H1 (cell line): ENCODE results near the gene ANKS1B. TPM values are rescaled to one million over a fixed set of nuclear protein-coding genes. Genes with fewer than 3 reads are reported as not detected.

Source experiments
- CTCF ChIA-PET: fragments of 300-600 bp; sonication (Branson Sonifier 250); formaldehyde crosslinking; loops from one replicate; lab custom pipeline; 2021; ENCODE audit not compliant: partially characterized antibody; lab: Charles Lee
- POLR2A ChIA-PET: fragments of 300-600 bp; sonication (Branson Sonifier 250); formaldehyde crosslinking; loops from one replicate; lab custom pipeline; 2021; ENCODE audit warnings: inconsistent platforms; ENCODE audit not compliant: partially characterized antibody; lab: Charles Lee
- DNase-seq, 2 experiments: peaks; one replicate each; pipeline versions ENCODE4 v3.0.0 to v3.0.0-alpha.2; 2010 to 2022; ENCODE audit warnings: low spot score in 2 of 2, low read depth in 1 of 2, mixed read lengths in 1 of 2
- FAIRE-seq: peaks from 2 replicates; lab custom pipeline; 2011; peaks lifted over from hg19 to GRCh38; lab: Jason Lieb, UNC
- H2AFZ ChIP-seq: 2 replicates; pipeline ENCODE4 v1.8.1; 2012; ENCODE audit warnings: low read length, inconsistent platforms
- H2AK5ac ChIP-seq: 2 replicates; pipeline ENCODE4 v1.6.1; 2013; ENCODE audit warnings: low read depth, low read length
- H2BK120ac ChIP-seq: replicated peaks from 2 replicates; pipeline ENCODE3; 2013; ENCODE audit warnings: low read depth, low read length, inconsistent platforms
- H2BK12ac ChIP-seq: 2 replicates; pipeline ENCODE4 v1.6.1; 2013; ENCODE audit warnings: low read depth, low read length
- H2BK15ac ChIP-seq: 2 replicates; pipeline ENCODE4 v1.6.1; 2013; ENCODE audit warnings: low read length
- H2BK20ac ChIP-seq: 2 replicates; pipeline ENCODE4 v1.6.1; 2013; ENCODE audit warnings: low read length
- H2BK5ac ChIP-seq: 2 replicates; pipeline ENCODE4 v1.6.1; 2013; ENCODE audit warnings: low read depth, low read length
- H3K14ac ChIP-seq: 2 replicates; pipeline ENCODE4 v1.6.1; 2013; ENCODE audit warnings: inconsistent platforms; ENCODE audit not compliant: insufficient read length
- H3K18ac ChIP-seq: 2 replicates; pipeline ENCODE4 v1.6.1; 2013; ENCODE audit warnings: low read length; ENCODE audit errors: extremely low read depth
- H3K23ac ChIP-seq: 2 replicates; pipeline ENCODE4 v1.6.1; 2013; ENCODE audit warnings: inconsistent platforms; ENCODE audit not compliant: insufficient read length
- H3K23me2 ChIP-seq: 2 replicates; pipeline ENCODE4 v1.6.1; 2013; ENCODE audit warnings: low read depth, low read length
- H3K27ac ChIP-seq: 2 replicates; pipeline ENCODE4 v1.6.1; 2011; ENCODE audit warnings: low read depth, low read length, inconsistent platforms
- H3K27me3 ChIP-seq, 4 experiments: replicated peaks in 1 of 4; 1 replicate in 1 of 4; 2 replicates in 3 of 4; pipeline versions ENCODE4 v1.6.1 to v1.8.1; 2011 to 2013; ENCODE audit warnings: low read length in 3 of 4, mild to moderate bottlenecking in 3 of 4, inconsistent platforms in 2 of 4, mixed read lengths in 2 of 4, moderate library complexity in 1 of 4; ENCODE audit not compliant: control insufficient read depth in 3 of 4, insufficient read depth in 3 of 4; ENCODE audit errors: extremely low read depth in 1 of 4
- H3K36me3 ChIP-seq, 4 experiments: 2 replicates each; pipeline versions ENCODE4 v1.6.1 to v1.8.1; 2011 to 2013; ENCODE audit warnings: mild to moderate bottlenecking in 4 of 4, low read length in 3 of 4, moderate library complexity in 2 of 4, control low read depth in 1 of 4, inconsistent platforms in 1 of 4; ENCODE audit not compliant: insufficient read depth in 4 of 4, control insufficient read depth in 2 of 4
- H3K4ac ChIP-seq: replicated peaks from 2 replicates; pipeline ENCODE3; 2013; ENCODE audit warnings: low read length, low read depth, mixed read lengths, inconsistent platforms; ENCODE audit not compliant: insufficient read length
- H3K4me1 ChIP-seq, 4 experiments: replicated peaks in 1 of 4; 1 replicate in 1 of 4; 2 replicates in 3 of 4; pipeline versions ENCODE4 v1.6.1 to v1.8.1; 2011 to 2013; ENCODE audit warnings: low read length in 3 of 4, inconsistent platforms in 2 of 4, mixed read lengths in 1 of 4; ENCODE audit not compliant: insufficient read depth in 4 of 4, control insufficient read depth in 3 of 4
- H3K4me2 ChIP-seq, 2 experiments: 2 replicates each; pipeline versions ENCODE4 v1.6.1 to v1.8.1; 2011 to 2013; ENCODE audit warnings: low read depth in 2 of 2, low read length in 2 of 2, control low read depth in 1 of 2, inconsistent platforms in 1 of 2, mild to moderate bottlenecking in 1 of 2; ENCODE audit not compliant: insufficient read depth in 1 of 2
- H3K4me3 ChIP-seq, 4 experiments: fragments of 200-600, 300-600 bp in 1 of 4; sonication (generic), shearing (Covaris generic), sonication (Bioruptor Twin) in 1 of 4; 2 replicates each; pipeline versions ENCODE4 v1.5.1 to v1.8.1; 2011 to 2016; ENCODE audit warnings: low read length in 4 of 4, low read depth in 3 of 4, control low read depth in 2 of 4, inconsistent platforms in 2 of 4, mild to moderate bottlenecking in 2 of 4, mixed read lengths in 1 of 4, moderate library complexity in 1 of 4; ENCODE audit not compliant: insufficient read depth in 2 of 4; ENCODE audit errors: extremely low read depth in 1 of 4
- H3K56ac ChIP-seq: replicated peaks from 2 replicates; pipeline ENCODE3; 2013; ENCODE audit warnings: low read depth, mild to moderate bottlenecking, mixed read lengths, low read length, inconsistent platforms; ENCODE audit not compliant: insufficient read length
- H3K79me1 ChIP-seq: 2 replicates; pipeline ENCODE4 v1.6.1; 2013; ENCODE audit warnings: low read depth, low read length, control low read depth
- H3K79me2 ChIP-seq, 2 experiments: 2 replicates each; pipeline versions ENCODE4 v1.6.1 to v1.8.1; 2012 to 2013; ENCODE audit warnings: low read length in 2 of 2, mild to moderate bottlenecking in 2 of 2, inconsistent platforms in 1 of 2; ENCODE audit not compliant: insufficient read depth in 2 of 2, control insufficient read depth in 1 of 2
- H3K9ac ChIP-seq, 4 experiments: replicated peaks in 1 of 4; 1 replicate in 1 of 4; 2 replicates in 3 of 4; pipeline versions ENCODE4 v1.6.1 to v1.8.1; 2011 to 2013; ENCODE audit warnings: low read depth in 3 of 4, low read length in 3 of 4, control low read depth in 2 of 4, mild to moderate bottlenecking in 2 of 4, moderate library complexity in 2 of 4, inconsistent platforms in 1 of 4; ENCODE audit errors: extremely low read depth in 1 of 4
- H3K9me3 ChIP-seq, 2 experiments: 2 replicates each; pipeline versions ENCODE4 v1.6.1 to v1.8.1; 2012 to 2013; ENCODE audit warnings: mild to moderate bottlenecking in 2 of 2, moderate library complexity in 2 of 2, control low read depth in 1 of 2, inconsistent platforms in 1 of 2, low read depth in 1 of 2, low read length in 1 of 2, mixed read lengths in 1 of 2; ENCODE audit not compliant: insufficient read depth in 2 of 2
- H4K20me1 ChIP-seq, 2 experiments: replicated peaks in 1 of 2; 2 replicates each; pipeline versions ENCODE3 to v1.8.1; 2011 to 2013; ENCODE audit warnings: inconsistent platforms in 2 of 2, low read length in 2 of 2, mild to moderate bottlenecking in 1 of 2; ENCODE audit not compliant: insufficient read depth in 2 of 2, control insufficient read depth in 1 of 2
- H4K5ac ChIP-seq: 2 replicates; pipeline ENCODE4 v1.6.1; 2013; ENCODE audit warnings: low read length, low read depth, mixed read lengths, inconsistent platforms; ENCODE audit not compliant: insufficient read length
- H4K8ac ChIP-seq: 2 replicates; pipeline ENCODE4 v1.8.0; 2013; ENCODE audit warnings: mild to moderate bottlenecking, moderate library complexity, low read length, inconsistent platforms; ENCODE audit not compliant: insufficient read depth; ENCODE audit errors: extremely low read depth
- H4K91ac ChIP-seq: replicated peaks from 2 replicates; pipeline ENCODE3; 2013; ENCODE audit warnings: low read length, mixed read lengths, inconsistent platforms; ENCODE audit not compliant: insufficient read length
- POLR2AphosphoS5 ChIP-seq: IDR thresholded peaks from 2 replicates; pipeline ENCODE4 v1.6.1; 2011; ENCODE audit warnings: low read depth, low read length
- SAP30 ChIP-seq: fragments of 300-600 bp; sonication (generic); IDR thresholded peaks from 2 replicates; pipeline ENCODE4 v1.7.1; 2012; ENCODE audit warnings: low read length, moderate library complexity, mild to moderate bottlenecking, inconsistent platforms; ENCODE audit not compliant: insufficient read depth, insufficient replicate concordance
- SIN3A ChIP-seq, 2 experiments: IDR thresholded peaks in 1 of 2; conservative IDR thresholded peaks in 1 of 2; 2 replicates each; pipeline ENCODE4 v1.6.1; 2011 to 2012; ENCODE audit warnings: low read length in 2 of 2, improper control_type of control experiment in 1 of 2, low read depth in 1 of 2, mild to moderate bottlenecking in 1 of 2
- SP4 ChIP-seq: IDR thresholded peaks from 2 replicates; pipeline ENCODE4 v1.6.1; 2012; ENCODE audit warnings: low read length, inconsistent platforms
- SRF ChIP-seq: IDR thresholded peaks from 2 replicates; pipeline ENCODE4 v1.6.1; 2011; ENCODE audit warnings: mild to moderate bottlenecking, low read depth, low read length, moderate library complexity
- TAF1 ChIP-seq: IDR thresholded peaks from 2 replicates; pipeline ENCODE4 v1.6.1; 2011; ENCODE audit warnings: mild to moderate bottlenecking, low read depth, low read length
- YY1 ChIP-seq: IDR thresholded peaks from 2 replicates; pipeline ENCODE4 v1.6.1; 2011; ENCODE audit warnings: low read depth, mild to moderate bottlenecking, low read length
- WGBS, 2 experiments: shearing (Covaris generic) in 1 of 2; methylation state at CpG; one replicate each; pipeline versions ENCODE4 v1.1.6 to v1.1.7; 2013 to 2015; ENCODE audit warnings: low lambda C conversion rate in 2 of 2, mixed read lengths in 2 of 2, inconsistent platforms in 1 of 2, low coverage in 1 of 2, missing lambda C conversion rate in 1 of 2; ENCODE audit not compliant: insufficient replicate concordance in 2 of 2, insufficient coverage in 1 of 2, insufficient read length in 1 of 2; ENCODE audit errors: extremely low coverage in 1 of 2, missing lambda C conversion rate in 1 of 2; 5-methylcytosine and 5-hydroxymethylcytosine counted together
- polyA plus RNA-seq, 7 experiments: library from polyadenylated mRNA; depleted of rRNA in 3 of 7; stranded (reverse) in 5 of 7; unstranded in 2 of 7; fragments of >200 nt in 5 of 7; fragments of 200-250 nt in 2 of 7; gene quantifications; 1 replicate in 5 of 7; 2 replicates in 1 of 7; 4 replicates in 1 of 7; pipeline versions ENCODE4 v1.2.1 to v1.2.3, GENCODE V29; 2011 to 2013; ENCODE audit warnings: missing spikeins in 2 of 7, mixed read lengths in 2 of 7
- total RNA-seq: library from RNA; stranded (reverse); fragmentation: NEBNext Ultra II Directional; extraction: Animal tissue kit (Norgen Biotek cat#: 25700); gene quantifications from 2 replicates; pipeline ENCODE4 v1.2.1, GENCODE V29; 2021
- TF ChIP-seq, protein P1 (sequence below): IDR thresholded peaks from 2 replicates; pipeline ENCODE4 v1.6.1; 2011; ENCODE audit warnings: low read depth, mild to moderate bottlenecking, low read length; ENCODE audit not compliant: insufficient read depth
- TF ChIP-seq, protein P2 (sequence below), 3 experiments: IDR thresholded peaks; 1 replicate in 2 of 3; 2 replicates in 1 of 3; pipeline versions ENCODE4 v1.5.1 to v1.6.1; 2011; ENCODE audit warnings: low read length in 3 of 3, mild to moderate bottlenecking in 3 of 3, inconsistent platforms in 2 of 3, low read depth in 1 of 3, moderate library complexity in 1 of 3; ENCODE audit not compliant: insufficient read depth in 1 of 3; ENCODE audit errors: control extremely low read depth in 1 of 3
- TF ChIP-seq, protein P3 (sequence below): IDR thresholded peaks from 2 replicates; pipeline ENCODE4 v1.6.1; 2012; ENCODE audit warnings: low read length, inconsistent platforms

The ANKS1B gene
- total and polyA plus RNA-seq, 2 of the 8 experiments (the other 6 are each of a cell fraction or from before 2014, with no cell fraction given), result 2.7 to 6.1 TPM

DNA sequence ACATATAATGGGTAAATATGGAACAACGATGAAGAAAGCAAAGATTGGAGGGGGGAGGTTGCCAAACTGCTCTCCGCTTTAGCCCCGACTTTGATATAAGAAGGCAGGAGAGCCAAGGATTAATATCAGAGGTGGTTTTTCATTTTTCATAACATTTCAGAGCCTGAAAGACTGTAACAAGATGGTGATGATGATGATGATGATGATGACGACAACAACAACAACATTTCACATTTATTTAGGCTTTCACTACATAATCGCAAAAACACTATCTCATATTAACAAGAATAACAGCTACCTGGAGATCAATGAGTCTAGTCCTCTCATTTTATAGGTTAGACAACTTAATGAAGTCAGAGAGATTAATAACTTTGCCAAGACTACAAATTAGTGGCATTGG, 86.1 kb downstream of the ANKS1B start:
- Histone ChIP-seq H3K4me2 (no peak overlapping the region), H2BK20ac (no peak overlapping the region), H3K4me3 (no peak overlapping the region), H3K18ac (no peak overlapping the region), H3K56ac (no peak overlapping the region), H3K4ac (no peak overlapping the region), H3K79me1 (no peaks in the 10 kb centered on the region), H2BK120ac (no peak overlapping the region), H4K5ac (no peak overlapping the region), H3K79me2 (no peaks in the 10 kb centered on the region), H3K27ac (no peak overlapping the region), H3K9me3 (no peaks in the 10 kb centered on the region), H2BK15ac (no peak overlapping the region), H3K14ac (no peak overlapping the region), H4K20me1 (no peaks in the 10 kb centered on the region), H4K91ac (no peak overlapping the region), H2AK5ac (no peak overlapping the region), H3K27me3 (no peaks in the 10 kb centered on the region), H3K36me3 (no peaks in the 10 kb centered on the region), H2BK12ac (no peak overlapping the region), H3K23ac (no peak overlapping the region), H2BK5ac (no peak overlapping the region), H4K8ac (no peak overlapping the region), H2AFZ (no peak overlapping the region), H3K9ac (no peak overlapping the region), H3K23me2 (no peaks in the 10 kb centered on the region), H3K4me1 (no peaks in the 10 kb centered on the region)
- no peak for DNase-seq
- ChIA-PET POLR2A (no interaction called here), CTCF (no interaction called here)
- FAIRE-seq, result no peak
- WGBS, 2 experiments, result 85% methylated on average over 5 of the region's 5 CpGs; no CpG with 5 or more reads in 1 of the 2 experiments
- TF ChIP-seq POLR2AphosphoS5 (no peak), SIN3A (conservative IDR thresholded peaks at IDR 0.05 in 1 of 2, IDR thresholded peaks at IDR 0.05 in 1 of 2; ENCODE audit: low read depth in 1 of 2, low read length in 2 of 2) (no peak), SP4 (no peak), SAP30 (no peak), TAF1 (no peak), SRF (no peak), YY1 (no peak)
- TF ChIP-seq, protein P1, sequence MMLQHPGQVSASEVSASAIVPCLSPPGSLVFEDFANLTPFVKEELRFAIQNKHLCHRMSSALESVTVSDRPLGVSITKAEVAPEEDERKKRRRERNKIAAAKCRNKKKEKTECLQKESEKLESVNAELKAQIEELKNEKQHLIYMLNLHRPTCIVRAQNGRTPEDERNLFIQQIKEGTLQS, result no peak
- TF ChIP-seq, protein P2, sequence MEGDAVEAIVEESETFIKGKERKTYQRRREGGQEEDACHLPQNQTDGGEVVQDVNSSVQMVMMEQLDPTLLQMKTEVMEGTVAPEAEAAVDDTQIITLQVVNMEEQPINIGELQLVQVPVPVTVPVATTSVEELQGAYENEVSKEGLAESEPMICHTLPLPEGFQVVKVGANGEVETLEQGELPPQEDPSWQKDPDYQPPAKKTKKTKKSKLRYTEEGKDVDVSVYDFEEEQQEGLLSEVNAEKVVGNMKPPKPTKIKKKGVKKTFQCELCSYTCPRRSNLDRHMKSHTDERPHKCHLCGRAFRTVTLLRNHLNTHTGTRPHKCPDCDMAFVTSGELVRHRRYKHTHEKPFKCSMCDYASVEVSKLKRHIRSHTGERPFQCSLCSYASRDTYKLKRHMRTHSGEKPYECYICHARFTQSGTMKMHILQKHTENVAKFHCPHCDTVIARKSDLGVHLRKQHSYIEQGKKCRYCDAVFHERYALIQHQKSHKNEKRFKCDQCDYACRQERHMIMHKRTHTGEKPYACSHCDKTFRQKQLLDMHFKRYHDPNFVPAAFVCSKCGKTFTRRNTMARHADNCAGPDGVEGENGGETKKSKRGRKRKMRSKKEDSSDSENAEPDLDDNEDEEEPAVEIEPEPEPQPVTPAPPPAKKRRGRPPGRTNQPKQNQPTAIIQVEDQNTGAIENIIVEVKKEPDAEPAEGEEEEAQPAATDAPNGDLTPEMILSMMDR (IDR thresholded peaks at IDR 0.05; ENCODE audit: control extremely low read depth in 1 of 3, insufficient read depth in 1 of 3, low read depth in 1 of 3, low read length in 3 of 3), result no peak
- TF ChIP-seq, protein P3, sequence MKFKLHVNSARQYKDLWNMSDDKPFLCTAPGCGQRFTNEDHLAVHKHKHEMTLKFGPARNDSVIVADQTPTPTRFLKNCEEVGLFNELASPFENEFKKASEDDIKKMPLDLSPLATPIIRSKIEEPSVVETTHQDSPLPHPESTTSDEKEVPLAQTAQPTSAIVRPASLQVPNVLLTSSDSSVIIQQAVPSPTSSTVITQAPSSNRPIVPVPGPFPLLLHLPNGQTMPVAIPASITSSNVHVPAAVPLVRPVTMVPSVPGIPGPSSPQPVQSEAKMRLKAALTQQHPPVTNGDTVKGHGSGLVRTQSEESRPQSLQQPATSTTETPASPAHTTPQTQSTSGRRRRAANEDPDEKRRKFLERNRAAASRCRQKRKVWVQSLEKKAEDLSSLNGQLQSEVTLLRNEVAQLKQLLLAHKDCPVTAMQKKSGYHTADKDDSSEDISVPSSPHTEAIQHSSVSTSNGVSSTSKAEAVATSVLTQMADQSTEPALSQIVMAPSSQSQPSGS, result no peak
